ENCODE data around the gene MAGEL2.
"Not testable (repeated sequence)": the region's sequence is repeated elsewhere in the genome, so short reads cannot be mapped to it uniquely, and the experiment has no call there.

The MAGEL2 gene

DNA sequence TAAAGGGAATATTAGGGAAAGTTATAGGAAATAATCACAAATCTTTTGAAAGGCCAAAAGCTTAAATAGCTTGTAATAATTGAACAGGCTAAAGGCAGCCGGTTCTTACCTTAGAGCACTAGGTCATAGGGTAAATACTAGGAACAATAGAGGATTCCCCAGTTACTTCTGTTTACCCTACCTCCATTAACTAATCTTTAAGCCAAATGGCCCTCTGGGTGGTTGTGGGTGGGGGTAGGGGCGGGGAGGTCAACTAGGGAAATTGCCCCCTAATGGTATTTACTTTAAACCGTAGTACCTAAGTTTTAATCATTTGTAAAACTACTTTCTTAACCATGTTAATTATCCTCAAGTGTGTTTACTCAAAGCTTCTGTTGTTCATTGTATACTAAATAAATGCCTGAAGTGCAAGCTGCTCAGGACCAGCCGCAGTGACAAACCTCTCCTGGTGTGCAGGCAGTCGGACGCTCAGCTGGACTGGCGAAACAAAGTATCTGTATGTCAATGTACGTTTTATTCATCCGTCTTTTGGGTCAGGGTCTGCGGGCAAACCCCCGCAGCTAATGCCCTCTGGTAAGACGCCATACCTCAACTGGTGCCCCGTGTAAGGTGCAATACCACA lies 18.9 kb downstream of the MAGEL2 start:
- TF ChIP-seq, protein P1, sequence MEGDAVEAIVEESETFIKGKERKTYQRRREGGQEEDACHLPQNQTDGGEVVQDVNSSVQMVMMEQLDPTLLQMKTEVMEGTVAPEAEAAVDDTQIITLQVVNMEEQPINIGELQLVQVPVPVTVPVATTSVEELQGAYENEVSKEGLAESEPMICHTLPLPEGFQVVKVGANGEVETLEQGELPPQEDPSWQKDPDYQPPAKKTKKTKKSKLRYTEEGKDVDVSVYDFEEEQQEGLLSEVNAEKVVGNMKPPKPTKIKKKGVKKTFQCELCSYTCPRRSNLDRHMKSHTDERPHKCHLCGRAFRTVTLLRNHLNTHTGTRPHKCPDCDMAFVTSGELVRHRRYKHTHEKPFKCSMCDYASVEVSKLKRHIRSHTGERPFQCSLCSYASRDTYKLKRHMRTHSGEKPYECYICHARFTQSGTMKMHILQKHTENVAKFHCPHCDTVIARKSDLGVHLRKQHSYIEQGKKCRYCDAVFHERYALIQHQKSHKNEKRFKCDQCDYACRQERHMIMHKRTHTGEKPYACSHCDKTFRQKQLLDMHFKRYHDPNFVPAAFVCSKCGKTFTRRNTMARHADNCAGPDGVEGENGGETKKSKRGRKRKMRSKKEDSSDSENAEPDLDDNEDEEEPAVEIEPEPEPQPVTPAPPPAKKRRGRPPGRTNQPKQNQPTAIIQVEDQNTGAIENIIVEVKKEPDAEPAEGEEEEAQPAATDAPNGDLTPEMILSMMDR (IDR thresholded peaks at IDR 0.05; ENCODE audit: extremely low read depth, insufficient read depth, missing control alignments), result no peak
- in situ Hi-C loops (cut with MboI; ENCODE audit: low pct_unique_long_range_greater_than_20kb, low sequenced_read_pairs, unreplicated experiment), result no loop called here
- DNase-seq (ENCODE audit: low spot score), result no peak

- DNase-seq (ENCODE audit: low spot score), result no peak
- TF ChIP-seq, protein P1 (IDR thresholded peaks at IDR 0.05; ENCODE audit: extremely low read depth, insufficient read depth, missing control alignments), result no peak
- in situ Hi-C loops (cut with MboI; ENCODE audit: low pct_unique_long_range_greater_than_20kb, low sequenced_read_pairs, unreplicated experiment), result no loop called here
Observed at GRCh38 chr15:23616536-23616935, 31.1 kb downstream of the MAGEL2 start.

- TF ChIP-seq, protein P1 (IDR thresholded peaks at IDR 0.05; ENCODE audit: extremely low read depth, insufficient read depth, missing control alignments), result no peak
- DNase-seq (ENCODE audit: low spot score), result no peak
- in situ Hi-C loops (cut with MboI; ENCODE audit: low pct_unique_long_range_greater_than_20kb, low sequenced_read_pairs, unreplicated experiment), result no loop called here
Observed at GRCh38 chr15:23606226-23606625, 41.4 kb downstream of the MAGEL2 start.

GRCh38 chr15:23602124-23602523 lies 45.5 kb downstream of the MAGEL2 start:
- TF ChIP-seq, protein P1 (IDR thresholded peaks at IDR 0.05; ENCODE audit: extremely low read depth, insufficient read depth, missing control alignments), result no peak
- DNase-seq (ENCODE audit: low spot score), result no peak
- in situ Hi-C loops (cut with MboI; ENCODE audit: low pct_unique_long_range_greater_than_20kb, low sequenced_read_pairs, unreplicated experiment), result no loop called here

DNA sequence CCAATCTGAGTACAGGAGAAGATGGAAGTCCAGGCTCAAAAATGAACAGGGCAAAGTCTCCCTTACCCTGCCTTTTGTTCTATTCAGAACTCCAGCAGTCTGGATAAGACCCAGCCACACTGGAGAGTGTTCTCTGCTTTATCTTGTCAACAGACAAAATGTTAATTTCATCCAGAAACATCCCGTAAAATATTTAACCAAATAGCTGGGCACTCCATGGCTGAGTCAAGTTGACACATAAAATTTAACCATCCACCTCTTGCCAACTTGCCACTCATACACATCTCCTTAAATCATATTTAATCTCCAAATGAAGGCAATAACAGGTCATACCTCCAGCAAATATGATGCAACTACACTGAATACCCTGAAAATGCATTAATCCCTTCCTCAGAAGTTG lies 48.6 kb downstream of the MAGEL2 start:
- DNase-seq (ENCODE audit: low spot score), result no peak
- in situ Hi-C loops (cut with MboI; ENCODE audit: low pct_unique_long_range_greater_than_20kb, low sequenced_read_pairs, unreplicated experiment), result no loop called here
- TF ChIP-seq, protein P1 (IDR thresholded peaks at IDR 0.05; ENCODE audit: extremely low read depth, insufficient read depth, missing control alignments), result no peak

GRCh38 chr15:23597278-23597677 lies 50.4 kb downstream of the MAGEL2 start:
- DNase-seq (ENCODE audit: low spot score); in situ Hi-C loops (cut with MboI; ENCODE audit: low pct_unique_long_range_greater_than_20kb, low sequenced_read_pairs, unreplicated experiment): not testable (repeated sequence)

GRCh38 chr15:23596736-23597135 lies 50.9 kb downstream of the MAGEL2 start:
- in situ Hi-C loops (cut with MboI; ENCODE audit: low pct_unique_long_range_greater_than_20kb, low sequenced_read_pairs, unreplicated experiment), result no loop called here
- DNase-seq (ENCODE audit: low spot score), result no peak
- TF ChIP-seq, protein P1 (IDR thresholded peaks at IDR 0.05; ENCODE audit: extremely low read depth, insufficient read depth, missing control alignments), result no peak
